ENCODE measurements around the gene FANK1. TPM values are rescaled to one million over a fixed set of nuclear protein-coding genes. Genes with fewer than 3 reads are reported as not detected.

Gene FANK1
- total RNA-seq, 1 experiment from 2014 or later = 0.73 TPM

DNA sequence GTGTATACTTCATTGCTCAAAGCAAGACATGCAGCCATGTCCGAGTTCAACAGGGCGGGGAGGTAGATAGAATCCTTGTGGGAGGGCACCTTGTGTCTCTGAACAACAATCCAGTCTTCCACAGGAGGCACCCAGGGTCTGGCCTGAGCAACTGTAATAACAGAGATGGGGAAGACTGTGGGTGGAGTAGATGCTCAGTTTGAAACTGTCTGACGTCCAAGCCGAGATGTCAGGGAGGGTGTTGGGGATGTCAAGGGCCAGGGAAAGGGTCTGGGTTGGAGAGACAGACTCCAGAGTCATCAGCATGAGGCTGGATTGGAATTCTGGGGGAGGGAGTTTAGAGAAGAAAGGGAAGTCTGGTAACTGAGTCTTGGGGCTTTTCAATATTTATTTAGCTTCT, 88.0 kb downstream of the FANK1 start:
- Histone ChIP-seq H3K27me3 (replicated peaks; ENCODE audit: control insufficient read depth, insufficient read depth, low read length) (no peaks in the 10 kb centered on the region), H3K9me3 (no peaks in the 10 kb centered on the region), H3K4me1 (no peaks in the 10 kb centered on the region), H3K36me3 (ENCODE audit: control insufficient read depth, insufficient read depth, low read length) (no peaks in the 10 kb centered on the region), H3K4me3 (ENCODE audit: low read depth, low read length) (no peak overlapping the region)
- no peaks in the 10 kb centered on the region for H3K9me3 Mint-ChIP-seq (ENCODE audit: unreplicated experiment)
- POLR2A ChIA-PET = no interaction called here
- TF ChIP-seq, protein P1, sequence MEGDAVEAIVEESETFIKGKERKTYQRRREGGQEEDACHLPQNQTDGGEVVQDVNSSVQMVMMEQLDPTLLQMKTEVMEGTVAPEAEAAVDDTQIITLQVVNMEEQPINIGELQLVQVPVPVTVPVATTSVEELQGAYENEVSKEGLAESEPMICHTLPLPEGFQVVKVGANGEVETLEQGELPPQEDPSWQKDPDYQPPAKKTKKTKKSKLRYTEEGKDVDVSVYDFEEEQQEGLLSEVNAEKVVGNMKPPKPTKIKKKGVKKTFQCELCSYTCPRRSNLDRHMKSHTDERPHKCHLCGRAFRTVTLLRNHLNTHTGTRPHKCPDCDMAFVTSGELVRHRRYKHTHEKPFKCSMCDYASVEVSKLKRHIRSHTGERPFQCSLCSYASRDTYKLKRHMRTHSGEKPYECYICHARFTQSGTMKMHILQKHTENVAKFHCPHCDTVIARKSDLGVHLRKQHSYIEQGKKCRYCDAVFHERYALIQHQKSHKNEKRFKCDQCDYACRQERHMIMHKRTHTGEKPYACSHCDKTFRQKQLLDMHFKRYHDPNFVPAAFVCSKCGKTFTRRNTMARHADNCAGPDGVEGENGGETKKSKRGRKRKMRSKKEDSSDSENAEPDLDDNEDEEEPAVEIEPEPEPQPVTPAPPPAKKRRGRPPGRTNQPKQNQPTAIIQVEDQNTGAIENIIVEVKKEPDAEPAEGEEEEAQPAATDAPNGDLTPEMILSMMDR (IDR thresholded peaks at IDR 0.05; ENCODE audit: insufficient read depth in 1 of 2, low read depth in 1 of 2, low read length in 1 of 2, severe bottlenecking in 1 of 2, unreplicated experiment in 1 of 2) = no peak
- intact Hi-C loops (cut with micrococcal nuclease; ENCODE audit: unreplicated experiment) = loop anchor here (10.0 kb wide), 1 partner anchor 760 kb away; no protein-coding TSS in a partner anchor
- H3K27me3 Mint-ChIP-seq (ENCODE audit: insufficient read depth, unreplicated experiment) = peaks cover 11% of the 10 kb centered on the region
- no TSS peak for BruUV-seq (replicated peaks)
- H3K36me3 Mint-ChIP-seq (ENCODE audit: insufficient read depth, unreplicated experiment) = no peaks in the 10 kb centered on the region
- H3K4me1 Mint-ChIP-seq (ENCODE audit: low read depth, unreplicated experiment) = peaks cover 7% of the 10 kb centered on the region
- H3K4me3 Mint-ChIP-seq (ENCODE audit: unreplicated experiment) = no peak overlapping the region
- no peak overlapping the region for H3K27ac Mint-ChIP-seq (ENCODE audit: unreplicated experiment)
- DNase-seq = no peak
- CTCF ChIA-PET = no interaction called here

DNA sequence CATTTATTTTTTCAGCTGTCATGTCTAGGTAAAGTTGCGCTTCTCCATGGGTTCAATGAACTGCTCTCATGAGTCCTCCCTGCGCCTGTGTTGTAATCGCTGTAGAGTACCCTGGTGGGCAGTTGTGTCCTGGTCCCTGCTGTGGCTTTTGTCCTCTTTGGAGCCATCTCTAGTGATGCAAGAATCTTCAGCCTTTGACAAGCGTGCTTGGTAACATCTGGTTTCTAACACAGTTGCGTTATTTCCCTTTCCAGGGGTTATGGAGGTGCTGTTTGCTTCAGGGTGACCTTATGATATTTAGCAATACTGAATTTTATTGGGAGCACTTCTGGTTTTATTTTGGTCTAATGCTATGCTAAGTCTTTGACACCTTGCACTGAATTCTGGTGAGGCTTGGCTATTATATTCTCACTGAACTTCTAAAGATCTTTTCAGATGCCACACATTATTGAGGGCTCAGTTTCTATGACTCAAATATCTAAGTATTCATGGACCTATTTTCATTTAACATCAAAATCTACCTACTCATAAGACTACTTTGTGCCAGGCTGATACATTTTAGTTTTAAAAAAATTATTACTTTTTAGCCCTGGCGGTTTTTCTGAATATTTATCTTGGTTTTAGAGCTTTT, 88.6 kb downstream of the FANK1 start:
- DNase-seq = no peak
- no peaks in the 10 kb centered on the region for H3K27me3 ChIP-seq (replicated peaks; ENCODE audit: control insufficient read depth, insufficient read depth, low read length)
- H3K36me3 Mint-ChIP-seq (ENCODE audit: insufficient read depth, unreplicated experiment) = no peaks in the 10 kb centered on the region
- ChIA-PET CTCF (no interaction called here), POLR2A (no interaction called here)
- no peak overlapping the region for H3K4me3 Mint-ChIP-seq (ENCODE audit: unreplicated experiment)
- intact Hi-C loops (cut with micrococcal nuclease; ENCODE audit: unreplicated experiment) = loop anchor here (10.0 kb wide), 1 partner anchor 760 kb away; no protein-coding TSS in a partner anchor
- H3K36me3 ChIP-seq (ENCODE audit: control insufficient read depth, insufficient read depth, low read length) = no peaks in the 10 kb centered on the region
- H3K9me3 ChIP-seq = no peaks in the 10 kb centered on the region
- peaks cover 7% of the 10 kb centered on the region for H3K4me1 Mint-ChIP-seq (ENCODE audit: low read depth, unreplicated experiment)
- H3K4me1 ChIP-seq = no peaks in the 10 kb centered on the region
- no peak overlapping the region for H3K27ac Mint-ChIP-seq (ENCODE audit: unreplicated experiment)
- H3K4me3 ChIP-seq (ENCODE audit: low read depth, low read length) = no peak overlapping the region
- TF ChIP-seq, protein P1 (IDR thresholded peaks at IDR 0.05; ENCODE audit: insufficient read depth in 1 of 2, low read depth in 1 of 2, low read length in 1 of 2, severe bottlenecking in 1 of 2, unreplicated experiment in 1 of 2) = no peak
- peaks cover 15% of the 10 kb centered on the region for H3K27me3 Mint-ChIP-seq (ENCODE audit: insufficient read depth, unreplicated experiment)
- no TSS peak for BruUV-seq (replicated peaks)
- H3K9me3 Mint-ChIP-seq (ENCODE audit: unreplicated experiment) = no peaks in the 10 kb centered on the region

DNA sequence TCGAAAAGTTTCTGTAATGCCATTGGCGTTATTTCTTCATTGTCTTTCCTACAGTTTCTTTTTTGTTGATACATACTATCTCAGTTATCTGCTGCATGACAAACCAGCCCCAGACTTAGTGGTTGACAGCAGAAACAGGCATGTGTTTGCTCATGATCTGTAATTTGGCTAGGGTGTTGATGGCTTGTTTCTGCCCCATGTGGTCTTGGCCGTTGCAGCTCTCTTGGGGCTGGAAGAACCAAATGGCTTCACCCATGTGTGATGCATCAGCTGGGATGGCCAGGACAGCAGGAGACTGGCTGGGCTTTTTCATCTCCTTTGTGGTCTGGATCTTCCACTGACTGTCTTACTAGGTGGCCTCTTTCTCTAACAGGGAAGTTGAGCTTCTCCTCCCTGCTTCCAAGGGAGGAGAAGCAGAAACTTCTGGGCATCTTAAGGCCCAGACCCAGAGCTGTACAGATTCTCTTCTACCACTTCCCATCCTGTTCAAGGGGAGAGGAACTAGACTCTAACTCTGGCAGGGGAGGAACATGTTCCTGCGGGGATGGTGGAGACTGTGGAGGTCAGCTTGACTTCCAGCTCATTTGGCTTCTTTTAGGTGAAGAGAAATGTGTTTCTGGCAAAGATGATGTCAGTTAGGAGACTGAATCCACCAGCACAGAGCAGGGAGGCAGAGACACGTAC, 89.3 kb downstream of the FANK1 start:
- Histone ChIP-seq H3K36me3 (ENCODE audit: control insufficient read depth, insufficient read depth, low read length) (no peaks in the 10 kb centered on the region), H3K4me3 (ENCODE audit: low read depth, low read length) (no peak overlapping the region), H3K9me3 (no peaks in the 10 kb centered on the region), H3K27me3 (replicated peaks; ENCODE audit: control insufficient read depth, insufficient read depth, low read length) (no peaks in the 10 kb centered on the region), H3K4me1 (no peaks in the 10 kb centered on the region)
- no peak for DNase-seq
- CTCF ChIA-PET = no interaction called here
- TF ChIP-seq, protein P1 (IDR thresholded peaks at IDR 0.05; ENCODE audit: insufficient read depth in 1 of 2, low read depth in 1 of 2, low read length in 1 of 2, severe bottlenecking in 1 of 2, unreplicated experiment in 1 of 2) = no peak
- Mint-ChIP-seq H3K27ac (ENCODE audit: unreplicated experiment) (no peak overlapping the region), H3K9me3 (ENCODE audit: unreplicated experiment) (no peaks in the 10 kb centered on the region), H3K36me3 (ENCODE audit: insufficient read depth, unreplicated experiment) (no peaks in the 10 kb centered on the region), H3K27me3 (ENCODE audit: insufficient read depth, unreplicated experiment) (peaks cover 16% of the 10 kb centered on the region), H3K4me3 (ENCODE audit: unreplicated experiment) (no peak overlapping the region), H3K4me1 (ENCODE audit: low read depth, unreplicated experiment) (peaks cover 7% of the 10 kb centered on the region)
- POLR2A ChIA-PET = no interaction called here
- BruUV-seq (replicated peaks) = no TSS peak
- intact Hi-C loops (cut with micrococcal nuclease; ENCODE audit: unreplicated experiment) = loop anchor here (10.0 kb wide), 1 partner anchor 759 kb away; no protein-coding TSS in a partner anchor
